Measurements from ENCODE around the gene BIN1. TPM values are rescaled to one million over a fixed set of nuclear protein-coding genes. Genes with fewer than 3 reads are reported as not detected.

The BIN1 gene
- total RNA-seq, 1 donor = 43.9 TPM

- H3K27me3 ChIP-seq (ENCODE audit: insufficient read depth, low read length) = no peaks in the 10 kb centered on the region
- no peak overlapping the region for H3K4me3 ChIP-seq (ENCODE audit: low read length)
- H3K4me1 ChIP-seq (ENCODE audit: insufficient read depth, low read length) = no peaks in the 10 kb centered on the region
- no peaks in the 10 kb centered on the region for H3K9me3 ChIP-seq (ENCODE audit: low read depth, low read length)
These were observed 48.6 kb downstream of the BIN1 start for GRCh38 chr2:127058246-127058953.

- H3K27me3 ChIP-seq (ENCODE audit: insufficient read depth, low read length) = no peaks in the 10 kb centered on the region
- no peaks in the 10 kb centered on the region for H3K4me1 ChIP-seq (ENCODE audit: insufficient read depth, low read length)
- H3K9me3 ChIP-seq (ENCODE audit: low read depth, low read length) = no peaks in the 10 kb centered on the region
- H3K4me3 ChIP-seq (ENCODE audit: low read length) = no peak overlapping the region
These were observed 49.3 kb downstream of the BIN1 start for GRCh38 chr2:127057371-127058245.

GRCh38 chr2:127056631-127057370, 50.2 kb downstream of the BIN1 start:
- H3K9me3 ChIP-seq (ENCODE audit: low read depth, low read length) = no peaks in the 10 kb centered on the region
- no peak overlapping the region for H3K4me3 ChIP-seq (ENCODE audit: low read length)
- no peaks in the 10 kb centered on the region for H3K27me3 ChIP-seq (ENCODE audit: insufficient read depth, low read length)
- no peaks in the 10 kb centered on the region for H3K4me1 ChIP-seq (ENCODE audit: insufficient read depth, low read length)

DNA sequence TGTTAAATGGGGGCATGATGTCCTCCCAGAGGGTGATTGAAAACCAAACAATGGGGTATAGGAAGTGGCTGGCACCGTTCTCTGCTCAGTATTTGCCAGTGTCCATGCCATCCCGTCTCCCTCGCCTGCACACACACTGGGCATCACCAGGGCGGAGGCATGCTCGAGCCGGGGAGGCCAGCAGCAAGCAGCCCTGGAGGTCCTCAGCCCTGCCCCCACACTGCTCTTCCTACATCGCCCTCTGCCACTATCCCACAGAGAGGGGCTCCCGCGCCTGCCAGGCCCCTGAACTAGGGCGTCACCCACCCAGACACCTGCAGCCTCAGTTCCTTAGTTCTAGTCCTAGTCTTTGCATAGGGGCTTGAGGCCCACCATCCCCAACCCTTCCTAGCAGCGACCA, 50.9 kb downstream of the BIN1 start:
- H3K9me3 ChIP-seq (ENCODE audit: low read depth, low read length) = no peaks in the 10 kb centered on the region
- no peaks in the 10 kb centered on the region for H3K27me3 ChIP-seq (ENCODE audit: insufficient read depth, low read length)
- no peak overlapping the region for H3K4me3 ChIP-seq (ENCODE audit: low read length)
- no peaks in the 10 kb centered on the region for H3K4me1 ChIP-seq (ENCODE audit: insufficient read depth, low read length)

DNA sequence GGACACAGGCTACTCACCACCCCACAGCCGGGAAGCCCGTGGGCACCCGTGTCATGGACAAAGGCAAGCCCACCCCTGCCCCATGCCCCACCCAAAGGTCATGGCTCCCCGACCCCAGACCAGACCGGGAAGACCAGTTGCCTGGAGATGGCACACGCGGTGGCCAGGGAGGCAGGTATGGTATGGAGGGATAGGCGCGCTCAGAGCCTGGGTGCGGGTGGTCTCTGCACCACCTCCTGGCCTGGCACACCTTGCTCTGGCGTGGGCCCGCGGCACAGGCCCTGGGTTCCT, 51.2 kb downstream of the BIN1 start:
- no peaks in the 10 kb centered on the region for H3K27me3 ChIP-seq (ENCODE audit: insufficient read depth, low read length)
- no peak overlapping the region for H3K4me3 ChIP-seq (ENCODE audit: low read length)
- H3K9me3 ChIP-seq (ENCODE audit: low read depth, low read length) = no peaks in the 10 kb centered on the region
- H3K4me1 ChIP-seq (ENCODE audit: insufficient read depth, low read length) = no peaks in the 10 kb centered on the region

DNA sequence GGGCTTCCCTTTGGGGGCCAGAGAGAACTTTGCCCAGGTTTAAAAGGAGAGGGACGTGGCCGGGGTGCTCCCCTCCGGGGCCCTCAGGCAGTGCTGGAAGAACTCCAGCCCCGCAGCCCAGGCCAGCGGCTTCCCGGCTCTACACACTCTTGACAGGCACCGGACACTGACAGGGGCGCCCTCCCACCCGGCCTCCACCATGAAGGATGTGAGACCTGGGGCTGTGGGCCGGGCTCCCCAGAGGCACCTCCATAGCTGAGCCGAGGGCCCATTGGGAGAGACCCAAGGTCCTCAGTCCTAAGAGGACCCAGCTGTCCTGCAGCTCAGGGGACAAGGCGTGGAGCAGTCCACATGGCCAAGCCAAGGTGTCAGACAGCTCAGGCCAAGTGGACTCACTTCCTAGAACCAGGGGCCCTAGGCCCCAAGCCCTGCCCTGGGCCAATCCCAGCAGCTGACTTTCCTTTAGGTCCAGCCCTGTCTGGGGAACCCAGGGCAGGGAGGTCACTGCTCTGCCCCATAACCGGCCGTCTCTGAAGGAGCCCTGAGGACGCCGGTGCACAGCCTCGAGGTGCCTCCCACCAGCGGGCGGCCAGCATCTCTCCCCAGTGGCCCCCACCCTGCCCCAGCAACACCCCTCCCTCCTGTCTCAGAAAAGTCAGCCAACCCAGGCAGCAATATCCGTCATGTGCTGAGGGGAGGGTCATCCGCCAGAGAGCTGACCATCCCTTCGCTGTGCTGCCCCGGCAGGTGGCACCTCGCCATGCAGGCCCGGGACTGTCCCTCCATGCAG, 51.8 kb downstream of the BIN1 start:
- Histone ChIP-seq H3K27me3 (ENCODE audit: insufficient read depth, low read length) (no peaks in the 10 kb centered on the region), H3K4me3 (ENCODE audit: low read length) (no peak overlapping the region), H3K4me1 (ENCODE audit: insufficient read depth, low read length) (no peaks in the 10 kb centered on the region), H3K9me3 (ENCODE audit: low read depth, low read length) (no peaks in the 10 kb centered on the region)

- no peak overlapping the region for H3K4me3 ChIP-seq (ENCODE audit: low read length)
- no peaks in the 10 kb centered on the region for H3K27me3 ChIP-seq (ENCODE audit: insufficient read depth, low read length)
- no peaks in the 10 kb centered on the region for H3K4me1 ChIP-seq (ENCODE audit: insufficient read depth, low read length)
- H3K9me3 ChIP-seq (ENCODE audit: low read depth, low read length) = no peaks in the 10 kb centered on the region
These were observed 52.4 kb downstream of the BIN1 start for GRCh38 chr2:127054604-127054930.

- no peaks in the 10 kb centered on the region for H3K9me3 ChIP-seq (ENCODE audit: low read depth, low read length)
- H3K4me3 ChIP-seq (ENCODE audit: low read length) = no peak overlapping the region
- no peaks in the 10 kb centered on the region for H3K27me3 ChIP-seq (ENCODE audit: insufficient read depth, low read length)
- H3K4me1 ChIP-seq (ENCODE audit: insufficient read depth, low read length) = no peaks in the 10 kb centered on the region
These were observed 53.0 kb downstream of the BIN1 start for GRCh38 chr2:127053731-127054603.

DNA sequence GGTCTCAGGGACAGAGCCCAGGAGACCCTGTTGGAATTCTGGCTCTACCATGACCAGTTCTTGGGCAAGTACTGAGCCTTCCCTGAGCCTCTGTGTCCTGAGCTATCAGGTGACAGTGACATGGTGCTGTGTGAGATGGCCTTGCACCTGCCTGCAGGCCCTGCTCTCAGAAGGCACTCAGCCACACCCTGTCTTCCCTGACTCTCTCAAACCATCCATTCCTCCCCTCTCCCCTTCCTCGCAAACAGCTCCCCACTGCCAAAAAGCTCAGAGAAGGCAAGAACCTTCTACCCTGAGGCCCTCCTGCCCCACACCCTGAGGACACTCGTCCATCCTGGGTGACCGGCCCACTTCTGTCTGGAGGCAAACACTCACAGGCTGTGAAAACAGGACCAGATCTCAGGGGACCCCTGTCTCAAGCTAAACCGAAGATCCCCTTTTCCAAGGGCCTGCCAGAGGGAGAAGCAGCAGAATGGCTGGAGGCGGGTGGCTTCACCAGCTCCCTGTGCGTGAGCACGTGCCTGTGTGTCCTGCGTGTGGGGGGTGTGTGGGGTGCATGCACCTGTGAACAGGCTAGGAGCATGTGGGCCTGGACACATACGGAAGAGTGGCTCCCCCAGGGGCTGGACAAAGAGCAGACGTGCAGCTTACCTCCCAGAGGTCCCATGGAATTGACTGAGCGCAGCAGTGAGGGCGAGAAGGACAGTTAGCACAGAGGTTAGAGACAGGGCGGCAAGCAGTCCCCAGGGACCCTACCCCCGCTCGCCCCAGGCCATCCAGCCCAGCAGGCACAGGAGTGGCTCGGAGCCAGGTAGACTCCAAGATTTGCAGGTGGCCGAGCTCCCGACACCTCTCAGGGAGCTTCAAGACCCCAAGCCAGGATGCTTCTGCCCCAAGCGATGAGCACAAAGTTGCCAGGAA, 53.9 kb downstream of the BIN1 start:
- H3K4me3 ChIP-seq (ENCODE audit: low read length) = no peak overlapping the region
- no peaks in the 10 kb centered on the region for H3K9me3 ChIP-seq (ENCODE audit: low read depth, low read length)
- H3K27me3 ChIP-seq (ENCODE audit: insufficient read depth, low read length) = no peaks in the 10 kb centered on the region
- no peaks in the 10 kb centered on the region for H3K4me1 ChIP-seq (ENCODE audit: insufficient read depth, low read length)

GRCh38 chr2:127052057-127052770, 54.7 kb downstream of the BIN1 start:
- H3K27me3 ChIP-seq (ENCODE audit: insufficient read depth, low read length) = no peaks in the 10 kb centered on the region
- no peaks in the 10 kb centered on the region for H3K9me3 ChIP-seq (ENCODE audit: low read depth, low read length)

GRCh38 chr2:127051116-127052056, 55.6 kb downstream of the BIN1 start:
- Histone ChIP-seq H3K9me3 (ENCODE audit: low read depth, low read length) (no peaks in the 10 kb centered on the region), H3K4me3 (ENCODE audit: low read length) (no peak overlapping the region), H3K27me3 (ENCODE audit: insufficient read depth, low read length) (no peaks in the 10 kb centered on the region), H3K4me1 (ENCODE audit: insufficient read depth, low read length) (no peaks in the 10 kb centered on the region)

More at GRCh38 chr2:127052057-127052770, 54.7 kb downstream of the BIN1 start:
- Histone ChIP-seq H3K4me3 (ENCODE audit: low read length) (no peak overlapping the region), H3K4me1 (ENCODE audit: insufficient read depth, low read length) (no peaks in the 10 kb centered on the region)

GRCh38 chr2:127050803-127051115, 56.2 kb downstream of the BIN1 start:
- H3K4me1 ChIP-seq (ENCODE audit: insufficient read depth, low read length) = no peaks in the 10 kb centered on the region
- H3K27me3 ChIP-seq (ENCODE audit: insufficient read depth, low read length) = no peaks in the 10 kb centered on the region
- H3K9me3 ChIP-seq (ENCODE audit: low read depth, low read length) = no peaks in the 10 kb centered on the region
- H3K4me3 ChIP-seq (ENCODE audit: low read length) = no peak overlapping the region

Measured in mononuclear cell (primary cell).